GM23338 (cell line): ENCODE data around the gene CHD9. TPM values are rescaled to one million over a fixed set of nuclear protein-coding genes. Genes with fewer than 3 reads are reported as not detected.
A peak's percentile ranks its signal among the peaks of the same experiment; 100 is the strongest.

Experiments used
- ATAC-seq: fragments of 200-7000 bp; cut with Tn5 transposase; 3 replicates; pipeline ENCODE4 v1.9.1; 2020
- DNase-seq: peaks from one replicate; pipeline ENCODE4 v3.0.0-alpha.2; 2015; ENCODE audit warnings: low spot score
- H2AFZ ChIP-seq: fragments of 200-600 bp; sonication (generic); 2 replicates; pipeline ENCODE4 v1.8.0; 2016; ENCODE audit warnings: antibody characterized with exemption, mild to moderate bottlenecking, moderate library complexity
- H3F3A ChIP-seq: fragments of 200-600 bp; sonication (generic); replicated peaks from 2 replicates; pipeline ENCODE4 v1.8.0; 2017; ENCODE audit warnings: antibody characterized with exemption, mixed run types, low read depth
- H3K27ac ChIP-seq: fragments of 200-600 bp; sonication (generic); 2 replicates; pipeline ENCODE4 v1.6.1; 2016; ENCODE audit warnings: low read depth
- H3K27me3 ChIP-seq: fragments of 200-600 bp; sonication (generic); 2 replicates; pipeline ENCODE4 v1.8.0; 2016; ENCODE audit warnings: mild to moderate bottlenecking, mixed run types, moderate library complexity; ENCODE audit not compliant: insufficient read depth
- H3K36me3 ChIP-seq: fragments of 200-600 bp; sonication (generic); 2 replicates; pipeline ENCODE4 v1.8.0; 2016; ENCODE audit warnings: mild to moderate bottlenecking; ENCODE audit not compliant: insufficient read depth
- H3K4me1 ChIP-seq: fragments of 200-600 bp; sonication (generic); 2 replicates; pipeline ENCODE4 v1.8.0; 2016; ENCODE audit warnings: mild to moderate bottlenecking, moderate library complexity; ENCODE audit not compliant: insufficient read depth
- H3K4me2 ChIP-seq: fragments of 200-600 bp; sonication (generic); 2 replicates; pipeline ENCODE4 v1.7.1; 2017; ENCODE audit warnings: mixed run types
- H3K4me3 ChIP-seq: fragments of 200-600 bp; sonication (generic); 2 replicates; pipeline ENCODE4 v1.6.1; 2016; ENCODE audit warnings: mixed run types
- H3K79me2 ChIP-seq: fragments of 200-600 bp; sonication (generic); replicated peaks from 2 replicates; pipeline ENCODE4 v1.8.0; 2017; ENCODE audit warnings: mild to moderate bottlenecking; ENCODE audit not compliant: insufficient read depth
- H3K9me2 ChIP-seq: fragments of 200-600 bp; sonication (generic); 2 replicates; pipeline ENCODE4 v1.8.0; 2017; ENCODE audit not compliant: insufficient read depth
- H4K20me1 ChIP-seq: fragments of 200-600 bp; sonication (generic); replicated peaks from 2 replicates; pipeline ENCODE4 v1.8.0; 2017; ENCODE audit warnings: mild to moderate bottlenecking; ENCODE audit not compliant: insufficient read depth
- H3K27ac Mint-ChIP-seq: 2 replicates; pipeline ENCODE4 v1.8.0; 2020; ENCODE audit warnings: inconsistent platforms, mild to moderate bottlenecking, moderate library complexity, mixed read lengths
- H3K27me3 Mint-ChIP-seq: 3 replicates; pipeline ENCODE4 v1.8.0; 2022; ENCODE audit warnings: low read depth, mild to moderate bottlenecking, moderate library complexity, mixed read lengths, inconsistent platforms; ENCODE audit not compliant: insufficient read depth, poor library complexity
- H3K36me3 Mint-ChIP-seq: 3 replicates; pipeline ENCODE4 v1.8.0; 2021; ENCODE audit warnings: low read depth, mild to moderate bottlenecking, inconsistent platforms, moderate library complexity, mixed read lengths
- H3K4me1 Mint-ChIP-seq: 3 replicates; pipeline ENCODE4 v1.8.0; 2020; ENCODE audit warnings: mild to moderate bottlenecking, inconsistent platforms, mixed read lengths
- H3K4me3 Mint-ChIP-seq: 3 replicates; pipeline ENCODE4 v1.8.0; 2021; ENCODE audit warnings: moderate library complexity, mild to moderate bottlenecking, inconsistent platforms, mixed read lengths
- H3K9me3 Mint-ChIP-seq: 3 replicates; pipeline ENCODE4 v1.8.0; 2020; ENCODE audit warnings: moderate library complexity, mild to moderate bottlenecking, inconsistent platforms, mixed read lengths
- CREB1 ChIP-seq: fragments of 250-450 bp; sonication (Bioruptor Pico); IDR thresholded peaks from 2 replicates; pipeline ENCODE4 v1.5.0; 2020; ENCODE audit warnings: low read depth, mild to moderate bottlenecking, moderate library complexity
- JUNB ChIP-seq: IDR thresholded peaks from one replicate; pipeline ENCODE4 v1.6.1; 2016; ENCODE audit warnings: antibody characterized with exemption; ENCODE audit not compliant: unreplicated experiment
- NANOG ChIP-seq: IDR thresholded peaks from 2 replicates; pipeline ENCODE4 v1.6.1; 2016; ENCODE audit warnings: antibody characterized with exemption, borderline replicate concordance
- POLR2AphosphoS5 ChIP-seq: IDR thresholded peaks from 2 replicates; pipeline ENCODE4 v1.6.1; 2016; ENCODE audit warnings: antibody characterized with exemption, low read depth
- ZNF462 ChIP-seq: fragments of 250-450 bp; sonication (Bioruptor Pico); IDR thresholded peaks from 2 replicates; pipeline ENCODE4 v1.5.0; 2020; ENCODE audit warnings: mild to moderate bottlenecking, moderate library complexity
- polyA plus RNA-seq: library from polyadenylated mRNA; unstranded; fragments of >200 nt; fragmentation: Nextera tagmentation; extraction: Ambion mirVana; gene quantifications from 2 replicates; pipeline ENCODE4 v1.2.1, GENCODE V29; 2016
- total RNA-seq: library from RNA; depleted of rRNA; stranded (reverse); fragments of >200 nt; shearing (Covaris generic); gene quantifications from 2 replicates; pipeline ENCODE4 v1.2.3, GENCODE V29; 2014
- TF ChIP-seq, protein P1 (sequence below): IDR thresholded peaks from 2 replicates; pipeline ENCODE4 v1.6.1; 2016; ENCODE audit warnings: antibody characterized with exemption

Gene CHD9
- total and polyA plus RNA-seq, 2 experiments from 2014 or later = 18.8 to 46.6 TPM

GRCh38 chr16:53053967-53054669 is 673 bp upstream of the CHD9 start:
- no peaks in the 10 kb centered on the region for H3K27me3 ChIP-seq
- peaks cover 17% of the 10 kb centered on the region for H3K4me1 Mint-ChIP-seq
- H3K4me3 ChIP-seq = peak overlapping the region; percentile 73; the same call in 1 of the 2 replicates
- peak overlapping the region; percentile 95 for H2AFZ ChIP-seq
- H3K4me3 Mint-ChIP-seq = peak overlapping the region; percentile 58
- peak overlapping the region; percentile 74 for H3K4me2 ChIP-seq
- ATAC-seq (peak; percentile 14; the same call in 2 of the 3 replicates), DNase-seq (no peak)
- H4K20me1 ChIP-seq = no peaks in the 10 kb centered on the region; the same call in 1 of the 2 replicates
- peak overlapping the region; percentile 70 for H3K27ac Mint-ChIP-seq
- TF ChIP-seq POLR2AphosphoS5 = no peak
- no peaks in the 10 kb centered on the region for H3K9me2 ChIP-seq
- H3K4me1 ChIP-seq = peaks cover 22% of the 10 kb centered on the region
- peaks cover 34% of the 10 kb centered on the region for H3K79me2 ChIP-seq
- H3K36me3 Mint-ChIP-seq = no peaks in the 10 kb centered on the region; the same call in 2 of the 3 replicates
- no peaks in the 10 kb centered on the region; the same call in 1 of the 2 replicates for H3F3A ChIP-seq
- H3K27ac ChIP-seq = peak overlapping the region; percentile 67
- H3K27me3 Mint-ChIP-seq = peaks cover 11% of the 10 kb centered on the region
- H3K36me3 ChIP-seq = no peaks in the 10 kb centered on the region; the same call in 1 of the 2 replicates
- no peaks in the 10 kb centered on the region; the same call in 2 of the 3 replicates for H3K9me3 Mint-ChIP-seq

DNA sequence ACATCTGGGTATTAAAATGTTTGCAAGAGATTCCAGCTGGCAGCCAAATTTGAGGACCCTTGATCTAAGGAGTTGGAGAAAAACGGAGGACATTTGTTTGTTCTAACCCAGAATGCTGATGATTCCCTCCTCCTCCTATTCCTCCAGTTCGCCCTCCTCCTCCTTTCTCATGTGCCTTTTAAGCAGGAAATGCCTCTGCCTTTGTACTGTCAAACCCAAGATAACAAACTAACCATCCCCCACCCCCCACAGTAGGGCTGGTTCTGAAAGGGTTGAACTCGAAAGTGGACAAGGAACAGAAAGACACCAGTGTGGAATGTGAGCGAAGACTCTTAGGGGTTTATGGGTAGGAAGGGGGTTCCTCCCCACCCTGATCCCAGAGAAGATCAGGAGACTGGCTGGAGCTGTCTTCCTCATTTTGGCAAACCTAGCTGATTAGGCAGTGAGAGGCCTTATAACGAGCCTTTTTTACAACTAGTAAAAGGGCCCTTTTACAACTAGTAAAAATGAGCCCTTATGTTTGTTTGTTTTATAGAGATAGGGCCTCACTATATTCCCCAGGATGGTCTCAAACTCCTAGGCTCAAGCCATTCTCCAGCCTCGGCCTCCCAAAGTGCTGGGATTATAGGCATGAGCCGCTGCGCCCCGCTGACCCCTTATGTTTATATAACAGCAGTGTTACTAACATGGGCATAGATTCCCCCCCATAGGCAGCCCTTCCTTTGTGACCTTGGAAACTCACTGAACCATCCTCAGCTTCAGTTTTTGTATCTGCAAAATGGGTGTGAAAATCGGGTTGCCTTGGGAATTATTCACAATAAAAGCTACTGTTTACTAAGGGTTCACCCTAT is 975 bp downstream of the CHD9 start:
- H3F3A ChIP-seq = no peaks in the 10 kb centered on the region; the same call in 1 of the 2 replicates
- peak overlapping the region; percentile 74 for H3K27ac ChIP-seq
- ATAC-seq (peak; percentile 40), DNase-seq (peak; percentile 83)
- peaks cover 50% of the 10 kb centered on the region for H3K79me2 ChIP-seq
- H3K27me3 Mint-ChIP-seq = peaks cover 11% of the 10 kb centered on the region
- no peaks in the 10 kb centered on the region; the same call in 2 of the 3 replicates for H3K36me3 Mint-ChIP-seq
- H3K4me2 ChIP-seq = peak overlapping the region; percentile 74
- H4K20me1 ChIP-seq = no peaks in the 10 kb centered on the region; the same call in 1 of the 2 replicates
- TF ChIP-seq, protein P1, sequence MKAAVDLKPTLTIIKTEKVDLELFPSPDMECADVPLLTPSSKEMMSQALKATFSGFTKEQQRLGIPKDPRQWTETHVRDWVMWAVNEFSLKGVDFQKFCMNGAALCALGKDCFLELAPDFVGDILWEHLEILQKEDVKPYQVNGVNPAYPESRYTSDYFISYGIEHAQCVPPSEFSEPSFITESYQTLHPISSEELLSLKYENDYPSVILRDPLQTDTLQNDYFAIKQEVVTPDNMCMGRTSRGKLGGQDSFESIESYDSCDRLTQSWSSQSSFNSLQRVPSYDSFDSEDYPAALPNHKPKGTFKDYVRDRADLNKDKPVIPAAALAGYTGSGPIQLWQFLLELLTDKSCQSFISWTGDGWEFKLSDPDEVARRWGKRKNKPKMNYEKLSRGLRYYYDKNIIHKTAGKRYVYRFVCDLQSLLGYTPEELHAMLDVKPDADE = peak; percentile 52; the same call in 1 of the 2 replicates
- no peak for TF ChIP-seq ZNF462 (CRISPR knock-in tag)
- 0 out of 2 replicates have a peak, but pooled peaks have one; percentile 15 for TF ChIP-seq POLR2AphosphoS5
- TF ChIP-seq NANOG = no peak
- TF ChIP-seq CREB1 (CRISPR knock-in tag) = no peak
- no peak for TF ChIP-seq JUNB
- no peaks in the 10 kb centered on the region; the same call in 1 of the 2 replicates for H3K36me3 ChIP-seq
- peak overlapping the region; percentile 73 for H3K27ac Mint-ChIP-seq
- no peak overlapping the region for H2AFZ ChIP-seq
- no peaks in the 10 kb centered on the region for H3K27me3 ChIP-seq
- no peaks in the 10 kb centered on the region; the same call in 2 of the 3 replicates for H3K9me3 Mint-ChIP-seq
- H3K9me2 ChIP-seq = no peaks in the 10 kb centered on the region
- H3K4me3 Mint-ChIP-seq = peak overlapping the region; percentile 76
- peaks cover 17% of the 10 kb centered on the region for H3K4me1 Mint-ChIP-seq
- peak overlapping the region; percentile 73 for H3K4me3 ChIP-seq
- H3K4me1 ChIP-seq = peaks cover 22% of the 10 kb centered on the region
